K562 (cell line): Measurements from ENCODE around the gene LHB. TPM values are rescaled to one million over a fixed set of nuclear protein-coding genes. Genes with fewer than 3 reads are reported as not detected.
A peak's percentile ranks its signal among the peaks of the same experiment; 100 is the strongest.

Experiments
- ASH1L ChIP-seq: fragments of 450-650 bp; IDR thresholded peaks from 2 replicates; pipeline ENCODE4 v1.6.1; 2018; ENCODE audit warnings: borderline replicate concordance, mild to moderate bottlenecking, low read depth; ENCODE audit not compliant: partially characterized antibody
- BRF1 ChIP-seq: IDR thresholded peaks from 3 replicates; pipeline ENCODE4 v1.6.1; 2011; ENCODE audit warnings: borderline replicate concordance, mild to moderate bottlenecking; ENCODE audit not compliant: insufficient read length; ENCODE audit errors: extremely low read depth
- CBX1 ChIP-seq: sonication (generic); IDR thresholded peaks from 2 replicates; pipeline ENCODE4 v1.6.1; 2016; ENCODE audit warnings: antibody characterized with exemption, low read depth, mild to moderate bottlenecking
- COPS2 ChIP-seq: fragments of 450-650 bp; conservative IDR thresholded peaks from 2 replicates; pipeline ENCODE4 v1.6.1; 2016; ENCODE audit warnings: mild to moderate bottlenecking, moderate library complexity
- HEY1 ChIP-seq: fragments of 250-450 bp; sonication (Bioruptor Pico); IDR thresholded peaks from 2 replicates; pipeline ENCODE4 v1.5.0; 2020; ENCODE audit warnings: mild to moderate bottlenecking, moderate library complexity, borderline replicate concordance
- JUNB ChIP-seq: fragments of 450-650 bp; formaldehyde crosslinking; conservative IDR thresholded peaks from 2 replicates; pipeline ENCODE4 v1.4.0; 2020; ENCODE audit warnings: mild to moderate bottlenecking
- KAT2B ChIP-seq: IDR thresholded peaks from one replicate; pipeline ENCODE4 v1.6.1; 2012; ENCODE audit warnings: low read depth, mild to moderate bottlenecking, control low read depth, inconsistent platforms, low read length, moderate library complexity
- KDM5B ChIP-seq: fragments of 200-600 bp; sonication (generic); IDR thresholded peaks from 2 replicates; pipeline ENCODE4 v1.6.1; 2012; ENCODE audit warnings: low read depth, mild to moderate bottlenecking, moderate library complexity, low read length, control low read depth, inconsistent platforms; ENCODE audit not compliant: insufficient replicate concordance
- KLF16 ChIP-seq: IDR thresholded peaks from 2 replicates; pipeline ENCODE4 v1.6.1; 2016; ENCODE audit warnings: antibody characterized with exemption
- NFRKB ChIP-seq: fragments of 450-650 bp; IDR thresholded peaks from 2 replicates; pipeline ENCODE4 v1.6.1; 2016; ENCODE audit warnings: low read depth
- PPARD ChIP-seq: fragments of 250-450 bp; sonication (Bioruptor Pico); IDR thresholded peaks from 2 replicates; pipeline ENCODE4 v1.8.0; 2022; ENCODE audit warnings: inconsistent platforms, mild to moderate bottlenecking, moderate library complexity
- PTBP1 ChIP-seq: fragments of 200-400 bp; formaldehyde crosslinking; IDR thresholded peaks from 2 replicates; pipeline ENCODE4 v1.6.1; 2017; ENCODE audit warnings: low read depth, low read length
- RCOR1 ChIP-seq, 2 experiments: IDR thresholded peaks; 2 replicates each; pipeline ENCODE4 v1.6.1; 2012; ENCODE audit warnings: low read depth in 2 of 2, low read length in 2 of 2, borderline replicate concordance in 1 of 2, improper control_type of control experiment in 1 of 2
- TAL1 ChIP-seq: fragments of 450-650 bp; IDR thresholded peaks from 2 replicates; pipeline ENCODE4 v1.6.1; 2016; ENCODE audit warnings: mild to moderate bottlenecking
- U2AF1 ChIP-seq: fragments of 200-400 bp; formaldehyde crosslinking; optimal IDR thresholded peaks from 2 replicates; pipeline ENCODE3; 2017; ENCODE audit warnings: mild to moderate bottlenecking, low read depth, low read length, moderate library complexity
- U2AF2 ChIP-seq: fragments of 200-400 bp; formaldehyde crosslinking; optimal IDR thresholded peaks from 2 replicates; pipeline ENCODE3; 2017; ENCODE audit warnings: low read depth, mild to moderate bottlenecking, low read length
- YY1 ChIP-seq, 3 experiments: IDR thresholded peaks; 2 replicates each; pipeline ENCODE4 v1.6.1; 2011; ENCODE audit warnings: low read length in 2 of 3, mild to moderate bottlenecking in 2 of 3, moderate library complexity in 2 of 3, borderline replicate concordance in 1 of 3, control low read depth in 1 of 3, low read depth in 1 of 3; ENCODE audit not compliant: insufficient read depth in 3 of 3, insufficient replicate concordance in 2 of 3, control insufficient read depth in 1 of 3, insufficient read length in 1 of 3; ENCODE audit errors: extremely low read depth in 1 of 3
- ZBTB40 ChIP-seq, 2 experiments: fragments of 450-650 bp in 1 of 2; sonication (generic) in 1 of 2; formaldehyde crosslinking in 1 of 2; IDR thresholded peaks; 2 replicates each; pipeline versions ENCODE4 v1.7.1 to v1.9.0; 2016 to 2022; ENCODE audit warnings: inconsistent platforms in 1 of 2, mild to moderate bottlenecking in 1 of 2, missing genetic modification reagents in 1 of 2
- ZC3H8 ChIP-seq: fragments of 450-650 bp; IDR thresholded peaks from 2 replicates; pipeline ENCODE4 v1.6.1; 2017
- polyA plus RNA-seq, 8 experiments: library from polyadenylated mRNA; depleted of rRNA in 4 of 8; stranded (reverse) in 5 of 8; unstranded in 3 of 8; fragments of >200 nt; fragmentation: Nextera tagmentation in 2 of 8; fragmentation: Illumina TruSeq in 1 of 8; extraction: Ambion mirVana in 2 of 8; extraction: Trizol in 1 of 8; gene quantifications; 2 replicates each; pipeline versions ENCODE4 v1.2.1 to v1.2.3, GENCODE V29; 2011 to 2014; ENCODE audit warnings: inconsistent platforms in 1 of 8, missing spikeins in 1 of 8
- total RNA-seq, 7 experiments: library from RNA; depleted of rRNA in 6 of 7; stranded (reverse); fragments of >200 nt in 6 of 7; fragmentation: Illumina TruSeq in 2 of 7; extraction: Trizol in 2 of 7; gene quantifications; 2 replicates each; pipeline versions ENCODE4 v1.2.1 to v1.2.3, GENCODE V29; 2011 to 2021; ENCODE audit warnings: low replicate concordance in 1 of 7

LHB gene
- total and polyA plus RNA-seq, 9 of the 15 experiments (the other 6 are each of a cell fraction or from before 2014, with no cell fraction given) = 0.54 TPM; not detected in 8

- TF ChIP-seq ZBTB40 (IDR thresholded peaks at IDR 0.05) (peak; percentile 97), ZBTB40 (CRISPR knock-in tag; IDR thresholded peaks at IDR 0.05) (no peak), KAT2B (no peak), KDM5B (peak; percentile 78), HEY1 (CRISPR knock-in tag) (no peak), RCOR1 (IDR thresholded peaks at IDR 0.05; ENCODE audit: borderline replicate concordance in 1 of 2, low read depth in 2 of 2, low read length in 2 of 2) (peak in 1 of 2 experiments; percentile 47; a peak in 1 of 4 replicates), KLF16 (peak; percentile 74), COPS2 (no peak), U2AF2 (no peak), PTBP1 (no peak), NFRKB (peak; percentile 71), ASH1L (peak; percentile 86), CBX1 (no peak), ZC3H8 (0 out of 2 replicates have a peak, but pooled peaks have one; percentile 52), TAL1 (no peak), JUNB (no peak), PPARD (CRISPR knock-in tag) (no peak), U2AF1 (no peak), YY1 (IDR thresholded peaks at IDR 0.05; ENCODE audit: borderline replicate concordance in 1 of 3, control insufficient read depth in 1 of 3, extremely low read depth in 1 of 3, insufficient read depth in 3 of 3, insufficient read length in 1 of 3, insufficient replicate concordance in 2 of 3, low read depth in 1 of 3, low read length in 2 of 3) (peak; percentile 22 to 94 (median 87)), BRF1 (no peak)
Observed at GRCh38 chr19:48993175-48994034, 23.5 kb downstream of the LHB start, which contains the start of the genes GYS1 and RUVBL2 (continued).
